ENCODE measurements around the gene LRMDA. TPM values are rescaled to one million over a fixed set of nuclear protein-coding genes. Genes with fewer than 3 reads are reported as not detected.
A peak's percentile ranks its signal among the peaks of the same experiment; 100 is the strongest.

LRMDA gene
- total RNA-seq, 6 experiments from 2014 or later, result 0.32 TPM; not detected in 5

- Mint-ChIP-seq H3K4me1 (ENCODE audit: low read depth) (peaks cover 63% of the 10 kb centered on the region), H3K36me3 (ENCODE audit: low read depth) (no peaks in the 10 kb centered on the region; the same call in 1 of the 2 replicates), H3K4me3 (no peak overlapping the region), H3K27me3 (ENCODE audit: insufficient read depth) (no peaks in the 10 kb centered on the region), H3K9me3 (no peaks in the 10 kb centered on the region), H3K27ac (no peak overlapping the region)
- no peak for TF ChIP-seq CTCF (IDR thresholded peaks at IDR 0.05)
- DNase-seq, result no peak
Observed at GRCh38 chr10:76399226-76399625, 967.8 kb downstream of the LRMDA start.

GRCh38 chr10:76401006-76401405, 969.6 kb downstream of the LRMDA start:
- peaks cover 4% of the 10 kb centered on the region; the same call in 1 of the 2 replicates for H3K36me3 Mint-ChIP-seq (ENCODE audit: low read depth)
- TF ChIP-seq CTCF (IDR thresholded peaks at IDR 0.05), result no peak
- H3K27me3 Mint-ChIP-seq (ENCODE audit: insufficient read depth), result no peaks in the 10 kb centered on the region
- peak; percentile 56 for DNase-seq
- no peak overlapping the region for H3K4me3 Mint-ChIP-seq
- H3K27ac Mint-ChIP-seq, result no peak overlapping the region
- no peaks in the 10 kb centered on the region for H3K9me3 Mint-ChIP-seq
- peaks cover 59% of the 10 kb centered on the region for H3K4me1 Mint-ChIP-seq (ENCODE audit: low read depth)

GRCh38 chr10:76403912-76404311, 972.5 kb downstream of the LRMDA start:
- H3K9me3 Mint-ChIP-seq, result no peaks in the 10 kb centered on the region
- peak overlapping the region; percentile 14 for H3K4me3 Mint-ChIP-seq
- H3K27me3 Mint-ChIP-seq (ENCODE audit: insufficient read depth), result no peaks in the 10 kb centered on the region
- DNase-seq, result peak; percentile 15
- no peak for TF ChIP-seq CTCF (IDR thresholded peaks at IDR 0.05)
- peaks cover 39% of the 10 kb centered on the region for H3K4me1 Mint-ChIP-seq (ENCODE audit: low read depth)
- peak overlapping the region; percentile 8 for H3K27ac Mint-ChIP-seq
- H3K36me3 Mint-ChIP-seq (ENCODE audit: low read depth), result peaks cover 4% of the 10 kb centered on the region; the same call in 1 of the 2 replicates

- H3K4me1 Mint-ChIP-seq (ENCODE audit: low read depth), result peaks cover 35% of the 10 kb centered on the region
- no peaks in the 10 kb centered on the region for H3K9me3 Mint-ChIP-seq
- no peak overlapping the region for H3K27ac Mint-ChIP-seq
- H3K4me3 Mint-ChIP-seq, result no peak overlapping the region
- H3K36me3 Mint-ChIP-seq (ENCODE audit: low read depth), result peaks cover 4% of the 10 kb centered on the region; the same call in 1 of the 2 replicates
- H3K27me3 Mint-ChIP-seq (ENCODE audit: insufficient read depth), result no peaks in the 10 kb centered on the region
- TF ChIP-seq CTCF (IDR thresholded peaks at IDR 0.05), result no peak
- no peak for DNase-seq
Observed at GRCh38 chr10:76404531-76404930, 973.1 kb downstream of the LRMDA start.

GRCh38 chr10:76405922-76406321, 974.5 kb downstream of the LRMDA start:
- Mint-ChIP-seq H3K4me1 (ENCODE audit: low read depth) (peaks cover 21% of the 10 kb centered on the region), H3K27ac (no peak overlapping the region), H3K4me3 (no peak overlapping the region), H3K36me3 (ENCODE audit: low read depth) (peaks cover 4% of the 10 kb centered on the region; the same call in 1 of the 2 replicates), H3K9me3 (no peaks in the 10 kb centered on the region), H3K27me3 (ENCODE audit: insufficient read depth) (no peaks in the 10 kb centered on the region)
- TF ChIP-seq CTCF (IDR thresholded peaks at IDR 0.05), result no peak
- DNase-seq, result no peak

GRCh38 chr10:76408646-76409045, 977.2 kb downstream of the LRMDA start:
- DNase-seq, result no peak
- no peak for TF ChIP-seq CTCF (IDR thresholded peaks at IDR 0.05)
- H3K4me1 Mint-ChIP-seq (ENCODE audit: low read depth), result peaks cover 11% of the 10 kb centered on the region
- H3K4me3 Mint-ChIP-seq, result no peak overlapping the region
- H3K9me3 Mint-ChIP-seq, result no peaks in the 10 kb centered on the region
- no peaks in the 10 kb centered on the region for H3K27me3 Mint-ChIP-seq (ENCODE audit: insufficient read depth)
- H3K36me3 Mint-ChIP-seq (ENCODE audit: low read depth), result peaks cover 4% of the 10 kb centered on the region; the same call in 1 of the 2 replicates
- no peak overlapping the region for H3K27ac Mint-ChIP-seq
